H9 (cell line): Measurements from ENCODE around the gene SMAP1. TPM values are rescaled to one million over a fixed set of nuclear protein-coding genes. Genes with fewer than 3 reads are reported as not detected.

Source experiments
- DNase-seq: peaks from one replicate; pipeline ENCODE4 v3.0.0-alpha.2; 2017
- H2AFZ ChIP-seq: one replicate; pipeline ENCODE4 v1.6.1; 2013; ENCODE audit warnings: mild to moderate bottlenecking, low read length, control low read depth, moderate library complexity
- H2AK5ac ChIP-seq: 2 replicates; pipeline ENCODE4 v1.6.1; 2013; ENCODE audit warnings: low read length, control low read depth, mixed read lengths; ENCODE audit not compliant: insufficient read length
- H2BK120ac ChIP-seq: one replicate; pipeline ENCODE4 v1.6.1; 2013; ENCODE audit warnings: low read depth, mild to moderate bottlenecking, low read length, control low read depth, inconsistent platforms; ENCODE audit not compliant: poor library complexity, severe bottlenecking
- H2BK12ac ChIP-seq: 2 replicates; pipeline ENCODE4 v1.6.1; 2013; ENCODE audit warnings: low read length, control low read depth, mixed read lengths, low read depth; ENCODE audit not compliant: insufficient read length
- H2BK15ac ChIP-seq: 2 replicates; pipeline ENCODE4 v1.6.1; 2013; ENCODE audit warnings: low read depth, low read length, control low read depth
- H2BK20ac ChIP-seq: one replicate; pipeline ENCODE4 v1.6.1; 2013; ENCODE audit warnings: low read depth, mild to moderate bottlenecking, low read length, control low read depth, inconsistent platforms; ENCODE audit not compliant: poor library complexity, severe bottlenecking
- H2BK5ac ChIP-seq: 2 replicates; pipeline ENCODE4 v1.6.1; 2013; ENCODE audit warnings: low read length, control low read depth, mixed read lengths; ENCODE audit not compliant: insufficient read length
- H3K14ac ChIP-seq: 2 replicates; pipeline ENCODE4 v1.6.1; 2013; ENCODE audit warnings: low read length, control low read depth; ENCODE audit not compliant: insufficient read depth
- H3K18ac ChIP-seq: 2 replicates; pipeline ENCODE4 v1.6.1; 2013; ENCODE audit warnings: low read depth, mild to moderate bottlenecking, mixed read lengths, low read length, control low read depth; ENCODE audit not compliant: insufficient read length
- H3K23ac ChIP-seq: 2 replicates; pipeline ENCODE4 v1.6.1; 2013; ENCODE audit warnings: low read length, control low read depth, mixed read lengths, low read depth; ENCODE audit not compliant: insufficient read length
- H3K23me2 ChIP-seq: 2 replicates; pipeline ENCODE4 v1.6.1; 2013; ENCODE audit warnings: low read depth, mild to moderate bottlenecking, mixed read lengths, low read length, control low read depth; ENCODE audit not compliant: insufficient read length, poor library complexity, severe bottlenecking
- H3K27ac ChIP-seq: 2 replicates; pipeline ENCODE4 v1.5.1; 2013; ENCODE audit warnings: low read length, control low read depth, mixed read lengths, low read depth; ENCODE audit not compliant: insufficient read length
- H3K27me3 ChIP-seq: 2 replicates; pipeline ENCODE4 v1.6.1; 2013; ENCODE audit warnings: low read length, control low read depth, inconsistent platforms; ENCODE audit not compliant: insufficient read depth
- H3K4ac ChIP-seq: 2 replicates; pipeline ENCODE4 v1.6.1; 2013; ENCODE audit warnings: low read depth, mild to moderate bottlenecking, control low read depth, inconsistent platforms, low read length, moderate library complexity
- H3K4me1 ChIP-seq: 2 replicates; pipeline ENCODE4 v1.6.1; 2013; ENCODE audit warnings: low read length, control low read depth, inconsistent platforms; ENCODE audit not compliant: insufficient read depth
- H3K4me2 ChIP-seq: 2 replicates; pipeline ENCODE4 v1.6.1; 2013; ENCODE audit warnings: low read length, control low read depth, mixed read lengths; ENCODE audit not compliant: insufficient read length, insufficient read depth
- H3K56ac ChIP-seq: 2 replicates; pipeline ENCODE4 v1.6.1; 2013; ENCODE audit warnings: low read depth, mild to moderate bottlenecking, mixed read lengths, low read length, control low read depth; ENCODE audit not compliant: insufficient read length
- H3K79me1 ChIP-seq: 2 replicates; pipeline ENCODE4 v1.6.1; 2013; ENCODE audit warnings: low read depth, mild to moderate bottlenecking, moderate library complexity, low read length, control low read depth, inconsistent platforms; ENCODE audit not compliant: insufficient read depth, poor library complexity, severe bottlenecking
- H3K79me2 ChIP-seq: 2 replicates; pipeline ENCODE4 v1.6.1; 2013; ENCODE audit warnings: low read length, control low read depth, inconsistent platforms; ENCODE audit not compliant: insufficient read depth
- H3K9ac ChIP-seq: 2 replicates; pipeline ENCODE4 v1.6.1; 2013; ENCODE audit warnings: low read length, control low read depth, mixed read lengths; ENCODE audit not compliant: insufficient read length; ENCODE audit errors: extremely low read depth
- H3K9me3 ChIP-seq: one replicate; pipeline ENCODE4 v1.6.1; 2013; ENCODE audit warnings: low read depth, low read length, inconsistent platforms; ENCODE audit not compliant: control insufficient read depth
- H3T11ph ChIP-seq: one replicate; pipeline ENCODE4 v1.6.1; 2013; ENCODE audit warnings: mild to moderate bottlenecking, low read length, control low read depth, inconsistent platforms
- H4K20me1 ChIP-seq: one replicate; pipeline ENCODE4 v1.6.1; 2013; ENCODE audit not compliant: control insufficient read depth, insufficient read length, insufficient read depth
- H4K5ac ChIP-seq: 2 replicates; pipeline ENCODE4 v1.6.1; 2013; ENCODE audit warnings: low read depth, mild to moderate bottlenecking, mixed read lengths, low read length, control low read depth; ENCODE audit not compliant: insufficient read length
- H4K8ac ChIP-seq: replicated peaks from 2 replicates; pipeline ENCODE4 v1.6.1; 2013; ENCODE audit warnings: low read length, control low read depth, mixed read lengths, low read depth; ENCODE audit not compliant: insufficient read length
- H4K91ac ChIP-seq: 2 replicates; pipeline ENCODE4 v1.6.1; 2013; ENCODE audit warnings: low read depth, mild to moderate bottlenecking, moderate library complexity, mixed read lengths, low read length, control low read depth; ENCODE audit not compliant: insufficient read length
- H3K27ac Mint-ChIP-seq, 3 experiments: 2 replicates in 2 of 3; 3 replicates in 1 of 3; pipeline ENCODE4 v1.8.0; 2020 to 2021; ENCODE audit warnings: mixed read lengths in 3 of 3, mild to moderate bottlenecking in 1 of 3, moderate library complexity in 1 of 3
- H3K27me3 Mint-ChIP-seq: 2 replicates; pipeline ENCODE4 v1.8.0; 2021; ENCODE audit warnings: low read depth, mild to moderate bottlenecking, moderate library complexity, mixed read lengths
- H3K36me3 Mint-ChIP-seq, 3 experiments: 2 replicates in 2 of 3; 3 replicates in 1 of 3; pipeline ENCODE4 v1.8.0; 2020 to 2021; ENCODE audit warnings: low read depth in 3 of 3, mixed read lengths in 3 of 3; ENCODE audit not compliant: insufficient read depth in 1 of 3
- H3K4me1 Mint-ChIP-seq, 2 experiments: 2 replicates each; pipeline ENCODE4 v1.8.0; 2020; ENCODE audit warnings: mixed read lengths in 2 of 2
- H3K4me3 Mint-ChIP-seq, 2 experiments: 2 replicates in 1 of 2; 3 replicates in 1 of 2; pipeline ENCODE4 v1.8.0; 2020 to 2021; ENCODE audit warnings: mild to moderate bottlenecking in 2 of 2, mixed read lengths in 2 of 2, moderate library complexity in 1 of 2
- H3K9me3 Mint-ChIP-seq, 2 experiments: 2 replicates in 1 of 2; 3 replicates in 1 of 2; pipeline ENCODE4 v1.8.0; 2020; ENCODE audit warnings: mild to moderate bottlenecking in 2 of 2, mixed read lengths in 2 of 2, moderate library complexity in 1 of 2
- WGBS: extraction: QIAGEN DNeasy Blood & Tissue Kit; methylation state at CpG from one replicate; pipeline ENCODE4 v1.1.7; 2013; ENCODE audit warnings: missing lambda C conversion rate, low lambda C conversion rate, mixed read lengths; ENCODE audit not compliant: insufficient read length; ENCODE audit errors: extremely low coverage; 5-methylcytosine and 5-hydroxymethylcytosine counted together
- total RNA-seq: library from RNA; stranded (reverse); gene quantifications from 2 replicates; pipeline ENCODE4 v1.2.1, GENCODE V29; 2021
- TF ChIP-seq, protein P1 (sequence below): fragments of 200-600 bp; sonication (generic); conservative IDR thresholded peaks from 3 replicates; pipeline ENCODE4 v1.8.0; 2021; ENCODE audit warnings: antibody characterized with exemption, mild to moderate bottlenecking

Gene SMAP1
- total RNA-seq, 1 experiment from 2014 or later: 29.3 TPM

DNA sequence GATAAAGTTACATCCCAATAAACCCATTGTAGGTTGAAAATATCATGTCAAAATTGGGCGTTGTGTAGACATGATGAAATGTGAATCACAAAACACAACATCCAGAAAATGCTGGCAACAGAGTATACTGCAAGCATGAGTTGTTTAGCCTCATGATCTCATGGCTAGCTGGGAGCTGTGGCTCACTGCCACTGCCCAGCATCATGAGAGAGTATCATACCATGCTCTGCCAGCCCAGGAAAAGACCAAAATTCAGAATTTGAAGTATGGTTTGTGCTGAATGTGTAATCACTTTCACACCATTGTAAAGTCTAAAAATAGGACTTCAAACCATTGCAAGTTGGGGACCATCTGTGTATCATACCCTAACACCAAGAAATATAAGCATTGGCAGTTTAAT lies 45.2 kb upstream of the SMAP1 start:
- no peak overlapping the region for H3K4me3 Mint-ChIP-seq
- no peak overlapping the region for H3K23ac ChIP-seq
- H3K79me1 ChIP-seq: no peaks in the 10 kb centered on the region
- no peaks in the 10 kb centered on the region for H3K27me3 Mint-ChIP-seq
- no peak overlapping the region for H4K5ac ChIP-seq
- no peak overlapping the region for H2BK120ac ChIP-seq
- H3K27ac Mint-ChIP-seq: no peak overlapping the region
- H3K23me2 ChIP-seq: no peaks in the 10 kb centered on the region
- WGBS: no CpG with 5 or more reads among the region's 1 CpG
- no peak overlapping the region for H2BK12ac ChIP-seq
- peaks cover 0 to 5% of the 10 kb centered on the region in 2 experiments; a peak in 1 of 4 replicates for H3K4me1 Mint-ChIP-seq
- H3K79me2 ChIP-seq: no peaks in the 10 kb centered on the region
- H2BK5ac ChIP-seq: no peak overlapping the region
- no peak overlapping the region for H3K9ac ChIP-seq
- H4K91ac ChIP-seq: no peak overlapping the region
- H3K56ac ChIP-seq: no peak overlapping the region
- H4K20me1 ChIP-seq: no peaks in the 10 kb centered on the region
- no peak overlapping the region for H3K4ac ChIP-seq
- no peak overlapping the region for H3T11ph ChIP-seq
- H2BK15ac ChIP-seq: no peak overlapping the region
- H3K9me3 Mint-ChIP-seq: peaks cover 0 to 5% of the 10 kb centered on the region in 2 experiments; a peak in 4 of 5 replicates
- no peak overlapping the region for H3K18ac ChIP-seq
- TF ChIP-seq, protein P1, sequence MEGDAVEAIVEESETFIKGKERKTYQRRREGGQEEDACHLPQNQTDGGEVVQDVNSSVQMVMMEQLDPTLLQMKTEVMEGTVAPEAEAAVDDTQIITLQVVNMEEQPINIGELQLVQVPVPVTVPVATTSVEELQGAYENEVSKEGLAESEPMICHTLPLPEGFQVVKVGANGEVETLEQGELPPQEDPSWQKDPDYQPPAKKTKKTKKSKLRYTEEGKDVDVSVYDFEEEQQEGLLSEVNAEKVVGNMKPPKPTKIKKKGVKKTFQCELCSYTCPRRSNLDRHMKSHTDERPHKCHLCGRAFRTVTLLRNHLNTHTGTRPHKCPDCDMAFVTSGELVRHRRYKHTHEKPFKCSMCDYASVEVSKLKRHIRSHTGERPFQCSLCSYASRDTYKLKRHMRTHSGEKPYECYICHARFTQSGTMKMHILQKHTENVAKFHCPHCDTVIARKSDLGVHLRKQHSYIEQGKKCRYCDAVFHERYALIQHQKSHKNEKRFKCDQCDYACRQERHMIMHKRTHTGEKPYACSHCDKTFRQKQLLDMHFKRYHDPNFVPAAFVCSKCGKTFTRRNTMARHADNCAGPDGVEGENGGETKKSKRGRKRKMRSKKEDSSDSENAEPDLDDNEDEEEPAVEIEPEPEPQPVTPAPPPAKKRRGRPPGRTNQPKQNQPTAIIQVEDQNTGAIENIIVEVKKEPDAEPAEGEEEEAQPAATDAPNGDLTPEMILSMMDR: no peak
- no peak for DNase-seq
- no peak overlapping the region for H3K27ac ChIP-seq
- no peaks in the 10 kb centered on the region for H3K9me3 ChIP-seq
- no peak overlapping the region for H2BK20ac ChIP-seq
- H3K14ac ChIP-seq: no peak overlapping the region
- H2AFZ ChIP-seq: no peak overlapping the region
- no peaks in the 10 kb centered on the region for H3K4me1 ChIP-seq
- no peak overlapping the region for H4K8ac ChIP-seq
- H3K4me2 ChIP-seq: no peak overlapping the region
- no peak overlapping the region for H2AK5ac ChIP-seq
- no peaks in the 10 kb centered on the region for H3K27me3 ChIP-seq
- peaks cover 0 to 4% (median 0%) of the 10 kb centered on the region in 3 experiments; a peak in 1 of 7 replicates for H3K36me3 Mint-ChIP-seq
